Stimulated activated CD8-positive, alpha-beta memory T cell treated with anti-CD3 and anti-CD28 coated beads, Interleukin-4, amount 100 ng/mL, for 48 hours (primary cell): ENCODE results near the gene EGFLAM.
"Not testable (repeated sequence)": the region's sequence is repeated elsewhere in the genome, so short reads cannot be mapped to it uniquely, and the experiment has no call there.

Experiments used
- DNase-seq: peaks from one replicate; pipeline ENCODE4 v3.0.0-alpha.2; 2020

The EGFLAM gene

GRCh38 chr5:38333181-38333580 lies 74.8 kb downstream of the EGFLAM start:
- DNase-seq: not testable (repeated sequence)

GRCh38 chr5:38338455-38338854 lies 80.1 kb downstream of the EGFLAM start:
- DNase-seq: no peak

- DNase-seq: no peak
Measured at GRCh38 chr5:38339446-38339845, 81.1 kb downstream of the EGFLAM start.

- DNase-seq: no peak
Measured at GRCh38 chr5:38341056-38341455, 82.7 kb downstream of the EGFLAM start.

- DNase-seq: no peak
Measured at GRCh38 chr5:38341641-38342040, 83.3 kb downstream of the EGFLAM start.

- DNase-seq: no peak
Measured at GRCh38 chr5:38342261-38342660, 83.9 kb downstream of the EGFLAM start.

GRCh38 chr5:38344891-38345290 lies 86.5 kb downstream of the EGFLAM start:
- DNase-seq: no peak

GRCh38 chr5:38346593-38346992 lies 88.2 kb downstream of the EGFLAM start:
- DNase-seq: no peak

- no peak for DNase-seq
Measured at GRCh38 chr5:38347040-38347763, 88.8 kb downstream of the EGFLAM start.

GRCh38 chr5:38347896-38348295 lies 89.5 kb downstream of the EGFLAM start:
- no peak for DNase-seq

GRCh38 chr5:38360323-38361061 lies 102.1 kb downstream of the EGFLAM start:
- DNase-seq: no peak

GRCh38 chr5:38362713-38363112 lies 104.4 kb downstream of the EGFLAM start:
- no peak for DNase-seq

GRCh38 chr5:38364825-38365224 lies 106.5 kb downstream of the EGFLAM start:
- no peak for DNase-seq

GRCh38 chr5:38367410-38367809 lies 109.1 kb downstream of the EGFLAM start:
- DNase-seq: no peak

GRCh38 chr5:38367966-38368365 lies 109.6 kb downstream of the EGFLAM start:
- DNase-seq: no peak

- no peak for DNase-seq
Measured at GRCh38 chr5:38369692-38370091, 111.3 kb downstream of the EGFLAM start.

GRCh38 chr5:38370358-38371100 lies 112.2 kb downstream of the EGFLAM start:
- no peak for DNase-seq

- DNase-seq: no peak
Measured at GRCh38 chr5:38371596-38371995, 113.2 kb downstream of the EGFLAM start.

GRCh38 chr5:38373743-38374142 lies 115.4 kb downstream of the EGFLAM start:
- DNase-seq: no peak

- DNase-seq: no peak
Measured at GRCh38 chr5:38375423-38375822, 117.1 kb downstream of the EGFLAM start.

GRCh38 chr5:38376404-38376803 lies 118.0 kb downstream of the EGFLAM start:
- no peak for DNase-seq

GRCh38 chr5:38378579-38378978 lies 120.2 kb downstream of the EGFLAM start:
- no peak for DNase-seq

GRCh38 chr5:38379350-38379937 lies 121.1 kb downstream of the EGFLAM start:
- DNase-seq: no peak
